HEK293T (cell line): ENCODE measurements around the gene FTO.

Experiments used
- CTCF ChIA-PET: fragments of 350-600 bp; formaldehyde crosslinking; extraction: SDS; loops from one replicate; lab custom pipeline; 2021; ENCODE audit warnings: antibody characterized with exemption, inconsistent platforms; lab: Yijun Ruan, JAX
- POLR2A ChIA-PET: fragments of 350-600 bp; formaldehyde crosslinking; extraction: SDS; loops from one replicate; lab custom pipeline; 2020; ENCODE audit warnings: antibody characterized with exemption, inconsistent platforms; lab: Yijun Ruan, JAX
- DNase-seq: peaks from one replicate; pipeline ENCODE4 v3.0.0; 2012; ENCODE audit warnings: mixed read lengths; ENCODE audit errors: extremely low spot score
- ARNT ChIP-seq: fragments of 450-650 bp; IDR thresholded peaks from 2 replicates; pipeline ENCODE4 v1.6.1; 2017; ENCODE audit warnings: mild to moderate bottlenecking
- BHLHE40 ChIP-seq: fragments of 450-650 bp; IDR thresholded peaks from 2 replicates; pipeline ENCODE4 v1.6.1; 2016; ENCODE audit warnings: mild to moderate bottlenecking, moderate library complexity, borderline replicate concordance
- CTBP1 ChIP-seq: fragments of 450-650 bp; IDR thresholded peaks from 2 replicates; pipeline ENCODE4 v1.6.1; 2016; ENCODE audit warnings: borderline replicate concordance
- ELF4 ChIP-seq: fragments of 450-650 bp; IDR thresholded peaks from 2 replicates; pipeline ENCODE4 v1.6.1; 2017; ENCODE audit warnings: antibody characterized with exemption
- FOXA1 ChIP-seq: fragments of 450-650 bp; IDR thresholded peaks from 2 replicates; pipeline ENCODE4 v1.6.1; 2016; ENCODE audit warnings: mild to moderate bottlenecking
- FOXK2 ChIP-seq: fragments of 450-650 bp; IDR thresholded peaks from 2 replicates; pipeline ENCODE4 v1.6.1; 2016; ENCODE audit warnings: mild to moderate bottlenecking
- FOXM1 ChIP-seq: fragments of 450-650 bp; IDR thresholded peaks from 2 replicates; pipeline ENCODE4 v1.6.1; 2017; ENCODE audit warnings: mild to moderate bottlenecking, borderline replicate concordance
- HDGF ChIP-seq: fragments of 450-650 bp; IDR thresholded peaks from 2 replicates; pipeline ENCODE4 v1.6.1; 2017; ENCODE audit warnings: antibody characterized with exemption, borderline replicate concordance
- L3MBTL2 ChIP-seq: fragments of 450-650 bp; conservative IDR thresholded peaks from 2 replicates; pipeline ENCODE4 v1.6.1; 2016; ENCODE audit warnings: mild to moderate bottlenecking
- LEF1 ChIP-seq: fragments of 450-650 bp; IDR thresholded peaks from 2 replicates; pipeline ENCODE4 v1.6.1; 2017; ENCODE audit warnings: mild to moderate bottlenecking, borderline replicate concordance
- NFRKB ChIP-seq: fragments of 450-650 bp; IDR thresholded peaks from 2 replicates; pipeline ENCODE4 v1.6.1; 2016; ENCODE audit warnings: mild to moderate bottlenecking, moderate library complexity
- SP1 ChIP-seq: fragments of 450-650 bp; IDR thresholded peaks from 2 replicates; pipeline ENCODE4 v1.6.1; 2017
- SUZ12 ChIP-seq: fragments of 450-650 bp; IDR thresholded peaks from 2 replicates; pipeline ENCODE4 v1.6.1; 2016; ENCODE audit warnings: mild to moderate bottlenecking
- TARDBP ChIP-seq: fragments of 450-650 bp; IDR thresholded peaks from 2 replicates; pipeline ENCODE4 v1.6.1; 2016
- ZNF384 ChIP-seq: fragments of 450-650 bp; IDR thresholded peaks from 2 replicates; pipeline ENCODE4 v1.6.1; 2016
- TF ChIP-seq, protein P1 (sequence below): fragments of 450-650 bp; IDR thresholded peaks from 2 replicates; pipeline ENCODE4 v1.6.1; 2016

Gene FTO

DNA sequence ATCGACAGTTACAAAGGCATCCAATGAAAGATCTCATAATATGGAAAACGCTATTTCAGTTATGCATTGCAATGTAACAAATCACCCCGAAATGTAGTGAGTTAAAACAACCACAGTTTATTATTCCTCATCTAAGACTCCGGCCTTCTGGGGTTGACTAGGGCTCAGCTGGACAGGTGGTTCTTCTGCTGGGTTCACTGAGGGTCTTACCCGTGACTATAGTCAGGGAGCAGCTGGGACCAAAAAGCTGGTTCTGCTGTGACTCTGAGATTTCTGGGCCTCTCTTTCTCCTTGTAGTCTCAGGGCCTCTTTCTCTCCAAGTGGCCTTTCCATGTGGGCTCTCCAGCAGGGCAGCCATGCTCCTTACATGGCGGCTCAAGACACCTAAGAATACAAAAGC lies 386.6 kb downstream of the FTO start:
- POLR2A ChIA-PET, result no interaction called here
- no peak for TF ChIP-seq LEF1
- no peak for TF ChIP-seq BHLHE40
- no peak for TF ChIP-seq FOXA1
- TF ChIP-seq TARDBP, result no peak
- no peak for TF ChIP-seq SP1
- no peak for TF ChIP-seq CTBP1
- no peak for TF ChIP-seq ELF4
- no peak for TF ChIP-seq ARNT
- no peak for TF ChIP-seq FOXK2
- TF ChIP-seq HDGF, result no peak
- TF ChIP-seq L3MBTL2, result no peak
- no peak for TF ChIP-seq SUZ12
- TF ChIP-seq FOXM1, result no peak
- no peak for TF ChIP-seq NFRKB
- TF ChIP-seq, protein P1, sequence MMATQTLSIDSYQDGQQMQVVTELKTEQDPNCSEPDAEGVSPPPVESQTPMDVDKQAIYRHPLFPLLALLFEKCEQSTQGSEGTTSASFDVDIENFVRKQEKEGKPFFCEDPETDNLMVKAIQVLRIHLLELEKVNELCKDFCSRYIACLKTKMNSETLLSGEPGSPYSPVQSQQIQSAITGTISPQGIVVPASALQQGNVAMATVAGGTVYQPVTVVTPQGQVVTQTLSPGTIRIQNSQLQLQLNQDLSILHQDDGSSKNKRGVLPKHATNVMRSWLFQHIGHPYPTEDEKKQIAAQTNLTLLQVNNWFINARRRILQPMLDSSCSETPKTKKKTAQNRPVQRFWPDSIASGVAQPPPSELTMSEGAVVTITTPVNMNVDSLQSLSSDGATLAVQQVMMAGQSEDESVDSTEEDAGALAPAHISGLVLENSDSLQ, result no peak
- TF ChIP-seq ZNF384, result no peak
- CTCF ChIA-PET, result no interaction called here
- no peak for DNase-seq

DNA sequence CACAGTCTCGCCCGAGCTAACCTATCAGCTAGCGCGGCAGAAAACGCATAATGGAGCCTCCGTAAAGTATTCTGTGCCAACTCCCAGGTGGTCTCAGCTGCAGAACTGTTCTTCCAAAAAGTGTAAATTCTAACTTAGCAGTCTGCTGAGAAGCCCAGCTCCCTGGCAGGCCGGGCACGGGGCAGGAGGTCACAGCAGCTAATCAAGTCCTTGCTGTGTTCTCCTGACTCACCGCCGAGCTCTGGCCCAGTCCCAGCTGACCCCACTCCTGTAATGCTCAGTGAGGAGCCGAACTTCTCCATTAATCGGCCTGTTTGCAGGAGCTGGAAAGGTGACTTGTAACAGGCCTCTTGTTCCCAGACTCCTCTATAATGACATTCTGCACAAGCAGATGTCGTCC lies 389.3 kb downstream of the FTO start:
- ChIA-PET CTCF (no interaction called here), POLR2A (no interaction called here)
- TF ChIP-seq FOXA1 (no peak), TARDBP (no peak), BHLHE40 (no peak), LEF1 (no peak), HDGF (no peak), SUZ12 (no peak), FOXM1 (no peak), CTBP1 (no peak), ELF4 (no peak), ZNF384 (no peak), NFRKB (no peak), SP1 (no peak), FOXK2 (no peak), ARNT (no peak), L3MBTL2 (no peak)
- TF ChIP-seq, protein P1, result no peak
- DNase-seq, result no peak

DNA sequence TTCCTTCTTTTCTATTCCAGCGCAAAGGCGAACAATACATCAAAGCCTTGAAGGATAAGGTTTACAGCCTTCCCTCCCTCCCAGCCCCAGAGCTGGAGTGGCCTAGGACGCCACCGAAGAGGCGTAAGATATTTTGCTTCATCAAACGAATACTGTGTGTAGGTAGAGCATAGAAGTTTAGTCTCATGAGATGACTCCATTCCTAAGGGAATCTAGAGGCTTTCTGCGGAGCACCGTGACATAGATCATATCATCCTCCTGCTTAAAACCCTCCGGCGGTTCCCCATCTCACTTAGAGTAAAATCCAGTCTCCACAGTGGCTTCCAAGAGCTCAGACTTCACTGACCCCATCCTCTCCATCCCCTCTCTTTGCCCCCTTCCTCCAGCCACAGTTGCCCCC lies 390.7 kb downstream of the FTO start:
- TF ChIP-seq, protein P1, result no peak
- TF ChIP-seq ELF4 (no peak), LEF1 (no peak), CTBP1 (no peak), L3MBTL2 (no peak), ARNT (no peak), NFRKB (no peak), ZNF384 (no peak), TARDBP (no peak), SUZ12 (no peak), FOXK2 (no peak), SP1 (no peak), BHLHE40 (no peak), FOXM1 (no peak), HDGF (no peak), FOXA1 (no peak)
- no peak for DNase-seq
- ChIA-PET CTCF (no interaction called here), POLR2A (no interaction called here)

DNA sequence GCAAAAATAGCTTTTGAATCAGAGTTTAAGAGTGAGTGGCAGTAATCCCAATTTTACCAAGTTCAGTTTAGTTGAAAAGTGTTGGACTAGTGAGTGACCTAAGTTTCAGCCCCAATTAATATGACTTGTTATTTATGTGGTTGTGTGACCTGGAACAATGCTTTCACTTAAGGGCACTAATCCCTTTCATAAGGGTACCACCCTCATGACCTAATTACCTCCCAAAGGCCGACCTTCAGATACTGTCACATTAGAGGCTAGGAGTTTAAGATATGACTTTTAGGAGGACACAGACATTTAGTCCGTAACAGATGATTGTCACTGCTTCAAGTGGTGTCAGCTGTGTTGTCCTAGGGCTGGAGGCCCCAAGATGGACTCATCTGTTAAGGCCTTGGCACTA lies 392.7 kb downstream of the FTO start:
- CTCF ChIA-PET, result no interaction called here
- TF ChIP-seq, protein P1, result no peak
- DNase-seq, result no peak
- POLR2A ChIA-PET, result no interaction called here

DNA sequence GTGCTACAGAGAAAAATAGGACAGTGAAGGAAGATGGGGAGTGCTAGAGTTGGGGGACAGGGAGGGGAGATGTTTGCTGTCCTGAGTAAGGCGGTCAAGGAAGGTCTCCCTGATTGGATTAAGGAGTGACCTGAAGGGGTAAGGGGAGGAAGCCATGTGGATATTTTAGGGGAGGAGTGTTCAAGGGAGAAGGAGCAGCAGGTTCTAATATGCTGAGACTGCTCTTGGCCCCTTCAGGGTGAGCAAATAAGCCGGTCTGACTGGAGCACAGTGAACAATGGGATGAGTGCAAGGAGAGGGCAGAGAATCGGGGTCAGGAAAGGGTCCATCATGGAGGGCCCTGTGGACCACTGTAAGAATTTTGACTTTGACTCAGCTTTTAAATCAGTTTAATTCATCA lies 393.8 kb downstream of the FTO start:
- no peak for DNase-seq
- POLR2A ChIA-PET, result no interaction called here
- CTCF ChIA-PET, result interaction anchor here (0.6 kb wide), 1 partner anchor 129 kb away, joined by 3 read pairs; no protein-coding TSS in a partner anchor
- no peak for TF ChIP-seq TARDBP
- TF ChIP-seq HDGF, result no peak

DNA sequence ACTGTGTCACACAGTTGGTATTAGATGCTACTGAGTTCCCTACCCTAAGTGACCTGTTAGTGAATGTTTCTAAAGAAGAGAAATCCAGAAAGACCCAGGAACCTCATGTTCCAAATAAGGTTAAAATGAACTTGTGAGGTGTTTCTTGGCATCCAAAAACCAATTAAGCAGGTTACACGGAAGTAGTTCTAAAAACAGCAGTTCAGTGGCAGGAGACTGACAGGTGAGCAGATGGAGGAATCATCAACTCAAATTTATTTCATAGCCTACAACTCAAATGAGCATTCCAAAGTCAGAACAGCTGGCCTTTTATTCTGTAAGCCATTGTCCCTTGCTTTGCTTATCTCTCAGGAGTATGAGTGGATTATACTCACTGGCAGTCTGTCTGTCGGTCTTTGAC lies 394.3 kb downstream of the FTO start:
- ChIA-PET CTCF (no interaction called here), POLR2A (no interaction called here)
- TF ChIP-seq NFRKB (no peak), FOXA1 (no peak), HDGF (no peak), CTBP1 (no peak), ARNT (no peak), ZNF384 (no peak), FOXM1 (no peak), LEF1 (no peak), L3MBTL2 (no peak), ELF4 (no peak)
- TF ChIP-seq, protein P1, result no peak
- no peak for DNase-seq
